Measurements from ENCODE around the gene ATP2B3.

Gene ATP2B3

DNA sequence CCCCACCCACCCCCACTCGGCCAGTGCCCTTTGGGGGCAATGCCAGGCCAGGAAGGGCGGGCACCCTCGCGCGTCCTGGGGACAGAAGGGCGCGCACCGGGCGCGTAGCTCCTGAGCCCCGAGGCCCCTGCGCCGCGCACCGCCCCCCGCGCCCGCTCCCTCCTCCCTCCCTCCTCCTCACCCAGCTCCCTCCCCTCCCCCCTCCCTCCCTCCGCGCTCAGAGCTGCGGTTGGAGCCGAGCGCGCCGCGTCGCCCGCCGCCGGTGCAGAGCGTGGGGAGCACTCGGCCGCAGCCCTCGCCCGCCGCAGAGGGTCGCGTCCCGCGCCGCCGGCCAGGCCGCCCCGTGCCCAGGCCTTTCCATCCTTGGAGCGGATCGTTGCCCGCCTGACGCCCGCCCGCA, at the start of gene ATP2B3:
Gene ATP2B3 (plus strand): TSS at position 220 of the 400 bp plus-strand sequence. CDS start 18,606 bp downstream, outside the sequence.
- H3K27ac Mint-ChIP-seq = no peak within 1 kb of the TSS
- H3K36me3 Mint-ChIP-seq (ENCODE audit: low read depth) = no peaks in the 10 kb centered on the region
- no peaks in the 10 kb centered on the region for H3K4me1 Mint-ChIP-seq (ENCODE audit: low read depth)
- no peaks in the 10 kb centered on the region for H3K9me3 Mint-ChIP-seq
- no peak within 1 kb of the TSS for H3K4me3 Mint-ChIP-seq
- peaks cover 22% of the 10 kb centered on the region for H3K27me3 Mint-ChIP-seq (ENCODE audit: low read depth)

DNA sequence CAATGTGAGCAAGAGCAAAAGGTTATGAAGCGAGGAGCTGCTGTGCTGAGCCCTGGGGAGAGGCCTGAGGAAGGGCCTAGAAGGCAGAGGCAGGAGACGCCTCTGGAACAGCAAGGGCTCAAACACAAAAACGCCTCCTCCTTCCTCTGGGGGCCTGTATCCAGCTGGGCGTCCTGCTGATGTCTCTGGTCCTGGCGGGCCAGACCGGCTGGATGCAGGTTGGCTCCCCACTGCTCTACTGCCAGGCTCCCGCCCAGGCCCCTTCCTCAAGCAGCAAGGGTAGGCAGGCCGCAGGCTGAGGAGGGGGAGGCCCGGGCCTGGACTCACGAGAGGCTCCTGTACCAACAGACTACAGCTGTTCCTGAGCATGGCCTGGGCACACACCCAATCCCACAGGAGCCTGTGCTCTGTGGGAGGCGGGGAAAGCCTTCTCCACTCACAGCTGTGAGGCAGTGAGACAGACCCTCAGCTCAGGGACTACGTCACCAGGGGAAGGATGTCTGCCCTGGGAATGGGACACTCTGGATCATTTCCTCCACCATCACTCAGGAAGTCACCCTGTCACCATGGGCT, 49.3 kb upstream of the ATP2B3 start:
- Mint-ChIP-seq H3K36me3 (ENCODE audit: low read depth) (no peaks in the 10 kb centered on the region), H3K4me1 (ENCODE audit: low read depth) (peaks cover 5% of the 10 kb centered on the region), H3K27ac (no peak overlapping the region), H3K9me3 (no peaks in the 10 kb centered on the region), H3K27me3 (ENCODE audit: low read depth) (no peaks in the 10 kb centered on the region), H3K4me3 (peak overlapping the region; percentile 10)

DNA sequence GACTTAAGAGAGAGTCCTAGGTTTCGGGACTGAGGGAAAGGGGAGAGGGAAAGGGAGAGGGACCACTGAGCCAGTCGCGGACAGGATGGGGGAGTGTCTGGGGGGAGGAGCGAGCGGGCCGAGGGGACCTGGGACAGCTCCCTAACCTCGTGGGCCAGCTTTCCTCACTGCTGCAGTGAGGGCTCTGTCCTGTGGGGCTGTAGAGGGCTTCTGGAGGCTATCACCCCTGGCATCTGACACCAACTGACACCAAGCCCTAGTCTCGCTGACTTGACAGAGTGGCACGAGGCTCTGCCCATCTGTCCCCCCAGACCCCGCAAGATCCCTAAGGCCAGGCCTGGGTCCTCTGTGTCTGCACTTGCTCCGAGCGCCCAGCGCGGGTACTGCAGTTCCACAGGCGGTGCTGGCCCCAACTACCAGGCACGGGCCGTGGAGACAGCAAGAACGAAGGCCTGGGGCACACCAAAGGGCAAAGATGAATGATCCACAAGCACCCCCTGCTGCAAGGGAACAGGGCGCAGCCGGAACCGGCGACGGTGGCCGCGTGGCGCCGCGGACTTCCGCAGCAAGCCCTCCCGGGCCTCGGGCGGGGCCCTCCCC, 47.5 kb upstream of the ATP2B3 start:
- peak overlapping the region; percentile 73 for H3K27ac Mint-ChIP-seq
- H3K4me3 Mint-ChIP-seq = peak overlapping the region; percentile 82
- no peaks in the 10 kb centered on the region for H3K36me3 Mint-ChIP-seq (ENCODE audit: low read depth)
- peaks cover 5% of the 10 kb centered on the region for H3K4me1 Mint-ChIP-seq (ENCODE audit: low read depth)
- H3K9me3 Mint-ChIP-seq = no peaks in the 10 kb centered on the region
- H3K27me3 Mint-ChIP-seq (ENCODE audit: low read depth) = peaks cover 3% of the 10 kb centered on the region

DNA sequence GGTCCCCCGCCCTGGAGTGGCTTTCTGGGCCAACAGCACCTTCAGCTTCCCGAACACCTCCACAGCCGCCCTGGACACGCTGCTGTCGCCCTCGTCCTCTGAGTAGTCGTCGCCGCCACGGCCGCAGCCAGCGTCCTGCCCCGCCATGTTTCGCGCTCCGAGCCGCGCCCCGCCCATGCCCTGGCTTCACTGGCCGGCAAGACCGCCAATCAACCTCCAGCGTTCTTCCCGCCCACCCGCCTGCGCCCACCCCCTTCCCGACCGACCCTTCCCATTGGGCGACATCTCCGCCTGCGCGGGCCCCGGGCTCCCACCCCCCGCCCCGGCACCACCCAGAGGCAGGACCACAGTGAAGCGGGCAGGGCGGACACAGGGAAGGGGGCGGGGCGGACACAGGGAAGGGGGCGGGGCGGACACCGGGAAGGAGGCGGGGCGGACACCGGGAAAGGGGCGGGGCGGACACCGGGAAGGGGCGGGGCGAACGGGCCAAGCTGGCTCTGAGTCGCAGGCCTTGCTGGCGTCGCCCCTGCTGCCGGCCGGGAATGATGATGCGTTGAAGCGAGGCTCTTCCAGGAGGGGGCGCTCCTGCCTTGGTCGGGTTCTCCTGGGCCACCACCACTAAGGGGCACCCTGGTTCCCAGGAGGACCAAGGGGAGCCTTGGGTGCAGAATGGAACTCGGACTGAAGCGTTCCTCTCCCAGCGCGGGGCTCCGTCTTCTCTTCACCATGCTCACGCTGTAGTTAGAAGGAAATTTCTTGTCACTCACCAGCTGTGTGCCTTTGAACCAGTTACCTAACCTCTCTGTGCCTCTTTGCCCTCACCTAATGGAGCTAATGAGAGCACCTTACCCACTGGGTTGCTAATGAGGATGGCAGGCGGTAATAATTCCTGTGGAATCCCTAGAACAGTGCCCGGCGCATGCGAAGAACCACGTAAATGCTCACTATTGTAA, 46.8 kb upstream of the ATP2B3 start, which contains the start of gene HAUS7:
Gene HAUS7 (minus strand): TSS at position 166 of the 953 bp plus-strand sequence. CDS start 19 bp downstream, at position 147.
- peak within 1 kb of the TSS; percentile 73 for H3K27ac Mint-ChIP-seq
- peaks cover 5% of the 10 kb centered on the region for H3K4me1 Mint-ChIP-seq (ENCODE audit: low read depth)
- H3K27me3 Mint-ChIP-seq (ENCODE audit: low read depth) = peaks cover 3% of the 10 kb centered on the region
- H3K9me3 Mint-ChIP-seq = no peaks in the 10 kb centered on the region
- H3K36me3 Mint-ChIP-seq (ENCODE audit: low read depth) = no peaks in the 10 kb centered on the region
- peak within 1 kb of the TSS; percentile 82 for H3K4me3 Mint-ChIP-seq

DNA sequence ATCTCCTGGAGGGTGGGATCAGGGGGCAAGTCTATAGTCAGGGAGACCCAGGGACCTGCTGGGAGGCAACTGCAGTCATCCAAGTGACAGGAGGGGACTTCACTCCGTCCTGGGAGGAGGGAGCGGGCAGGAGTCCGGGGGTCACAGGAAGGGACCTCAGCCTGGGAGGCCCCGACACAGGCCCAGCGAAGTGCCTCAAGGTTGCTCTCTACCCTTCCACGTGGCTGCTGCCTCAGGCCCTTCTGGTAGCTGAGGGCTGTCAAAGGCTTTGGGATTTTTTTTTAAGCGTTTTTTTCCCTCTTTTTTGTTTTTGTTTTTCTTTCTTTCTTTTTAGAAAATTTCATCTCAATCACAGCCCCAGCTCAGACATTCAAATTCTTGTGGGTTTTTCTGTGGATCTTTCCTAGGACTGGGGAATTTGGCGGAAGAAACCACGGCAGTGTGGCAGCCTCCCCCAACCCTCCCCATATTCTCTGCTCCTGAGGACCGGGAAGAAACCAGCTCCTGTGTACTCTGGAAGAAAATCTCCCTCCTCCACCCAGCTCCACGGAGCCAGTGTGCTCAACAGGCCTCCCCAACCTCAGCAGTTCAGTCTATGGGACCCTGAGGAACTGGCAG, 45.7 kb upstream of the ATP2B3 start:
- Mint-ChIP-seq H3K27ac (no peak overlapping the region), H3K4me1 (ENCODE audit: low read depth) (peaks cover 5% of the 10 kb centered on the region), H3K27me3 (ENCODE audit: low read depth) (peaks cover 8% of the 10 kb centered on the region), H3K36me3 (ENCODE audit: low read depth) (no peaks in the 10 kb centered on the region), H3K9me3 (no peaks in the 10 kb centered on the region), H3K4me3 (no peak overlapping the region)

DNA sequence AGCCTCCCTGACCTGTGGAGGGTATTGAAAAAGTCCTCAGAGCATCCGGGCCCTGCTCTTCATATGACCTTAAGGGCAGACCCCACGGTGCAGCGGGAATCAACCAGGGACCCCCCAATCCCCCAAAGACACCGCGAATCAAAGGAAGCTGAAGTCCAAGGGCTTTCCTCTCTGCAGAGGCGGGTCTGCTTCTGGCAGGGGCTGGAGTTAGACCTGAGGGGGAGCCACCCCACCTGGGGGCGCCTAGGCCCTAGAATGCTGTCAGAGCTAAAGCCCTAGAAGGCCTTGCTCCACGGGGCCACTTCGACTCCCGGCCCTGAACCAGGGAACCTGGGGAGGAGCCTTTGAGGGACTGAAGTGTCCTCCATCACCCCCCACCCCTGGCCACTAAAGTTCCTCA, 44.3 kb upstream of the ATP2B3 start:
- Mint-ChIP-seq H3K27me3 (ENCODE audit: low read depth) (peaks cover 8% of the 10 kb centered on the region), H3K27ac (no peak overlapping the region), H3K4me3 (no peak overlapping the region), H3K4me1 (ENCODE audit: low read depth) (peaks cover 5% of the 10 kb centered on the region), H3K36me3 (ENCODE audit: low read depth) (no peaks in the 10 kb centered on the region), H3K9me3 (no peaks in the 10 kb centered on the region)

DNA sequence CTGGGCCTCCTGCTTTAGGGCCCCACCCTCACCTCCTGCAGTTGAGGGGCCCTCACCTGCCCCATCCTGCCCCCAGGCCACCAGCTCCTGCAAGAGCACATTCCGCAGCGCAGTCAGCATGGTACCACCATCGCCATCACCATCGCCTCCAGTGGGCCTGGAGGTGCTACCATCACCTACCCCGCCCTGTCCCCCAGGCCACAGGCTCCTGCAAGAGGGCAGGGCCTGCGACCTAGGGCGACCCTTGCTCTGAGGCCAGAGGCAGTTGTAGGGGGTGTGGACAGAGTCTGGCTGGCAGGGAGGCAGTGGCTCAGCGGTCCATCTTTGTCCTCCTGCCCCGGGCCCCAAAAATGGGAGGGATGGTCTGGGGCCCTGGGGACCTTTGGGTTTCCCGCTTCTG, 43.2 kb upstream of the ATP2B3 start:
- H3K4me1 Mint-ChIP-seq (ENCODE audit: low read depth) = peaks cover 5% of the 10 kb centered on the region
- no peaks in the 10 kb centered on the region for H3K36me3 Mint-ChIP-seq (ENCODE audit: low read depth)
- H3K9me3 Mint-ChIP-seq = no peaks in the 10 kb centered on the region
- H3K4me3 Mint-ChIP-seq = no peak overlapping the region
- H3K27me3 Mint-ChIP-seq (ENCODE audit: low read depth) = peaks cover 8% of the 10 kb centered on the region
- no peak overlapping the region for H3K27ac Mint-ChIP-seq

DNA sequence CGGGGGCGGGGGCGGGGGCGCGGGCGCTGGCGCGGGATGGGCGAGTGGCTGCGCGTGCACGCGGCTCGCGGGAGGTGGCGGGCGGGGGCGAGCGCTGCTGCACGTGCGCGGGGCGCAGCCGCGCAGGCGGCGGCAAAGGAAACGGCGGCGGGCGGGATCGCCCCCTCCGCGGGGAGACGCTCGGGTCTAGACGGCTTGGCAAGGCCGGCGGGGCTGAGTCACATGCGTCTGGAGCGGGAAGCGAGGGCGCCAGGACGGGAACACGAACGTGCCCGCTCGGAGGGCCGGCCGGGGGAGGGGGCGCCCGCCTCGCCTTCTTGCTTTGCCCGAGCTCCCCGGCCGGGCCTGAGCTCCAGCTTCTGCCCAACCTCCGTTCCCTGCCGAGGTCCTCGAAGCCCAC, 42.7 kb upstream of the ATP2B3 start:
- H3K27ac Mint-ChIP-seq = no peak overlapping the region

DNA sequence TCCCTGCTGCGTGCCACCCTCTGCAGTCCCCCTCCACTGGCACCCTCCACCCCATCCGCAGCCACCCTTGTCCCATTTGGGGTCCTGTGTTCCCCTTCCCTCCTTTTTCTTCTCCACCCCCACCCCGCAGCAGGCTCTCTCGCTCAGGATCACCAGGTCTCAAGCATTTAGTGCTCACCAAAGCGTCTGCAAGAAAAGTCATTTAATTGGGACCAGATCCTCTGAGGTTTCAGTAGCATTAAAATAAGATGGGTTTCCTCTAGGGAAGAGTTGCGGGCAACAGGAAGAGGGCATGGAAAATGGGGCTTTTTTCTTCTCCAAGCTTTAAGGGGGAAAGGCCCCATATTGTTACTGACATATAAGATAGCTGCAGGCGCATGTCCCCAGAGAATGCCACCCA, 42.2 kb upstream of the ATP2B3 start:
- Mint-ChIP-seq H3K9me3 (no peaks in the 10 kb centered on the region), H3K4me3 (no peak overlapping the region)

More for the DNA sequence above, 42.7 kb upstream of the ATP2B3 start:
- Mint-ChIP-seq H3K4me3 (no peak overlapping the region), H3K4me1 (ENCODE audit: low read depth) (peaks cover 3% of the 10 kb centered on the region), H3K36me3 (ENCODE audit: low read depth) (no peaks in the 10 kb centered on the region), H3K9me3 (no peaks in the 10 kb centered on the region), H3K27me3 (ENCODE audit: low read depth) (peaks cover 8% of the 10 kb centered on the region)

DNA sequence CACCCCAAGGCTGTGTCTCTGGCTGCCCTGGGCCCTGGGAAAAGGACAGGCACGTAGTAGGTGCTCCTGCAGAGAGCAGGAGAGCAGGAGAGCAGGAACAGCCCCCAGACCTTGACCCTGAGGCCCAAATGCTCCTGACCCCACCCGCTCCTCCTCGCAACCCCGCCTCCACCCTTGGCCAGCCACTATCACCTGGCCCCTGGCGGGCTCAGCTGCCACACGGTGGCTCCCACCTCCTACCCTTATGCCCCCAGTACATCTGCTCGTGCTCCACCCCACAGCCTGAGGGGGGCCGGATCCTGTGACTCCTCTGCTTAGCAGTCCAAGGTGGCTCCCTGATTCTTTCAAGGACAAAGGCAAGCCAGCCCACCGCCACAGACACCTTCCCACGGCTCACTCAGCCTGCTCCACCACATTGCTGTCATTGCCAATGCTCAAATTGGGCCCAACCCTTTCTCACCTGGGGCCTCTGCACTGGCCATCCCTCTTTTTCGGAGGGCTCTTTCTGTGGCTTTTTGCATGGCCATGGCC, 41.6 kb upstream of the ATP2B3 start:
- Mint-ChIP-seq H3K9me3 (no peaks in the 10 kb centered on the region), H3K27ac (no peak overlapping the region), H3K4me3 (no peak overlapping the region), H3K4me1 (ENCODE audit: low read depth) (peaks cover 3% of the 10 kb centered on the region), H3K27me3 (ENCODE audit: low read depth) (peaks cover 8% of the 10 kb centered on the region), H3K36me3 (ENCODE audit: low read depth) (no peaks in the 10 kb centered on the region)

More for the DNA sequence above, 42.2 kb upstream of the ATP2B3 start:
- H3K27me3 Mint-ChIP-seq (ENCODE audit: low read depth) = peaks cover 8% of the 10 kb centered on the region
- no peak overlapping the region for H3K27ac Mint-ChIP-seq
- H3K36me3 Mint-ChIP-seq (ENCODE audit: low read depth) = no peaks in the 10 kb centered on the region
- H3K4me1 Mint-ChIP-seq (ENCODE audit: low read depth) = peaks cover 3% of the 10 kb centered on the region

DNA sequence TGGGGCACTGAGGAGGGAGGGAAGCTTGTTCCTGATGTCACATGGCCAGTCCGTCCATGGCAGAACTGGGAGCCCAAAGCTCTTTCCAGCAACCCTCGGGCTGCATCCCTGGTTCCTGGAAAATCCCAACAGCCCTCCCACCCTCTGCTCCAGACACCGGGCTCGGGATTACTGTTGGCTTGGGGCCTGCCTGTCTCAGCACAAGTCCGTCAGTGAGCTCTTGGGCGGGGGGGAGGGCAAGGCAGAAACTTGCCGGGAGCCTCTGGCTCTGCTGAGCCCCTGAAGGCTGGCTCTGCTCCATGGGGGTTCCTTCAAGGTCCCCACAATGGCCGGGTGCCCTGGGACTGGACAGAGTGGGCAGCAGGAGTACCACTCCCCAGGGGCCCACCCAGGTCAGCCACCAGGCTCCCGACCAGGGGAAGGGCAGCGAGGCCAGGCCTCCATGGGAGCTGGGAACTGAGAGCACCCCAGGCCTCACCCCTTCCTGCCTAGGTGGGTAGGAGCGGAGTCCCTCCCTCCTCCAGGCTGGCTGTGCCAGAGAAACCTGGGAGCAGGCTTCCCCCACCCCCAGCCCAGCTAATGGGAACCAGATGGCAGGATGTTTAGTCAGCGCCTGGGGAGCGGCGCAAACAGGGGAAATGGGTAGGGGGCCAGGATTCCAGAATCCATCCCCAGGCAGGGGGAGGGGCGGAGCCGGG, 40.6 kb upstream of the ATP2B3 start:
- Mint-ChIP-seq H3K4me1 (ENCODE audit: low read depth) (no peaks in the 10 kb centered on the region), H3K9me3 (no peaks in the 10 kb centered on the region), H3K4me3 (no peak overlapping the region), H3K36me3 (ENCODE audit: low read depth) (no peaks in the 10 kb centered on the region), H3K27ac (no peak overlapping the region), H3K27me3 (ENCODE audit: low read depth) (peaks cover 8% of the 10 kb centered on the region)

DNA sequence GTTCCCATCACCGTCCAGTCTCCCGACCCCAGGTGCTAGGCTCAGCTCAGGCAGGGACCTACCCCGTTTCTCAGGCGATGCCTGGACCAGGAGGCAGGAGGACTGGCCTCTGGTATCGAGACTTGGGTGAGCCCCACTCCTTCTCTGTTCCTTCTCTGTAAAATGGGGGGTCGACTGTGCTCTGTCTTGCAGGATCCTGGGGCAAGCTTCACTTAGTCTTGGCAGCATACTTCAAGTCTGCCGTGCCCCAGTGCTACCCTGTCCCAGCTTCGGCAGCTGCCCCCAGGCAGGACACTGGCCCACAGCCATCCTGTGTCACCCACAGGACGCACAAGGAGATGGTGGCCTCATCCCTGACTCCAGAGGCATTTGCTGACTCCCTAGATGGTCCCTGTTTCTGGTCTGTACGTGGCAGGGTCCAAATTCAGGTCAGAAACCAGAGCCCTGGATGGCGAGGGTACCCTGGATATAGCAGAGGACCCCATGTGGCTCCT, 40.0 kb upstream of the ATP2B3 start:
- H3K27me3 Mint-ChIP-seq (ENCODE audit: low read depth) = peaks cover 8% of the 10 kb centered on the region
- H3K4me3 Mint-ChIP-seq = no peak overlapping the region
- H3K36me3 Mint-ChIP-seq (ENCODE audit: low read depth) = no peaks in the 10 kb centered on the region
- H3K27ac Mint-ChIP-seq = no peak overlapping the region
- H3K4me1 Mint-ChIP-seq (ENCODE audit: low read depth) = no peaks in the 10 kb centered on the region
- no peaks in the 10 kb centered on the region for H3K9me3 Mint-ChIP-seq

DNA sequence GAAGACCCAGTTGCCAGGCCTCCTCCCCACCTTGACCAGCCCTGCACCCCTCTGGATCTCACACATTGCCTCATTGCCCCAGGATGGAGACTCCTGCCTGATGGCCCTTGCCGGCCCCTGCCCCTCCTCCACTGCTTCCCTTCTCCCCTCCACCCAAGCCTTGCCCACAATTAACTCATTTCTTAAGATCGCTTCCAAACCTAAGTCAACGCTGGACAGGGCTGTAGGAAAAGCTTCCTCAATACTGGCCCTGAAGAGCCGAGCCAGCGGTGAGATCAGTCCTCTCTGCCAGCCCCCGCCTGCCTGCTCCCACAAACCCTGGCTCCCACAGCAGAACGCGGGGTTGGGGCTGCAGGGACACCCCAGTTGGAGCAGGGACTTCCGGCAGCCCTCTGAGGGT, 39.5 kb upstream of the ATP2B3 start:
- H3K4me1 Mint-ChIP-seq (ENCODE audit: low read depth) = no peaks in the 10 kb centered on the region
- H3K27ac Mint-ChIP-seq = no peak overlapping the region
- H3K36me3 Mint-ChIP-seq (ENCODE audit: low read depth) = no peaks in the 10 kb centered on the region
- H3K4me3 Mint-ChIP-seq = no peak overlapping the region
- H3K9me3 Mint-ChIP-seq = no peaks in the 10 kb centered on the region
- peaks cover 8% of the 10 kb centered on the region for H3K27me3 Mint-ChIP-seq (ENCODE audit: low read depth)

All from T-helper 1 cell treated with Interleukin-12 subunit alpha and Interleukin-12 subunit beta and Interleukin-4 antibody, amounts not matched to agents 30 μg/mL and 1 μg/mL, for 36 hours (primary cell).